Islet precursor cell (in vitro differentiated cells): Measurements from ENCODE around the gene GCLM.
"Not testable (repeated sequence)": the region's sequence is repeated elsewhere in the genome, so short reads cannot be mapped to it uniquely, and the experiment has no call there.

ENCODE experiments used
- DNase-seq: peaks from one replicate; pipeline ENCODE4 v3.0.0-alpha.2; 2018

The GCLM gene

DNA sequence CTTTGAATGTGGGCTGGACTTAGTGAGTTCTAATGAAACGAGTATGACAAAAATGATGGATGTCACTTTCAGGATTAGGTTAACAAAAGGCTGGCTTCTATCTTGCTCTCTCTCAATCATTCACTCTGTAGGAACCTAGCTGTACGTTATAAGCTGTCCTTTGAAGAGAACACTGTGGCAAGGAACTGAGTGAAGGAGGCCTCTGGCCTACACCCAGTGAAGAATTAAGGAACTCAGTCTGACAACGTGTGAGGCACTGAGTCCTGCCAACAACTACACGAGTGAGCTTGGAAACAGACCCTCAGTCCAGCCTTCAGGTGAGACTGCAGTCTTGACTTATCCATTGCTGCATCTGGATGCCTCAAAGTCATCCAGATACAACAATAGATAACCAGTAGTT lies 27.0 kb downstream of the GCLM start:
- DNase-seq: peak; percentile 40

DNA sequence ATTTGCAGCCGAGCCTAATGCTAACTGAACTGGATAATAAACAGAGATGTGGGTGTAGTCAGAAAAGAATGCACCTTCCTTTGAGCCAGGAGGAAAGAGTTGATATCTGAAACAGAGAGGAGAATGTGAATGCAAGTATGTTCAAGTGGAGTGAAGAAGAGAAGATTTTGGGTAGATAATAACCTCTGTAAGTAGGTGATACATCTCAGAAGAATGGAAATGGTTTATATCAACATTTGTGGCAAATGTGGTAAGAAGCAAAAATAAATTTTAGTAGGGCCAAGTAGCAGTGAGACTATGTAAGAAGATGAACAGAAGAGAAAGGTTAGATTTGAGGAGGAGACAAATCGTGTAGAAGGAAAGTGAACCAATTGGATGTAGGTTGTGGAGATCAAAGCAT lies 28.5 kb downstream of the GCLM start:
- no peak for DNase-seq

- DNase-seq: peak; percentile 97
These were observed 30.2 kb downstream of the GCLM start, which contains the start of gene DNTTIP2 for GRCh38 chr1:93878889-93879586. TSS of gene DNTTIP2 (minus strand) at chr1:93879206. CDS start at chr1:93879148, 58 bp downstream.

GRCh38 chr1:93878501-93878888 lies 30.7 kb downstream of the GCLM start:
- DNase-seq: peak; percentile 58

- DNase-seq: no peak
These were observed 31.7 kb downstream of the GCLM start for GRCh38 chr1:93877529-93877928.

DNA sequence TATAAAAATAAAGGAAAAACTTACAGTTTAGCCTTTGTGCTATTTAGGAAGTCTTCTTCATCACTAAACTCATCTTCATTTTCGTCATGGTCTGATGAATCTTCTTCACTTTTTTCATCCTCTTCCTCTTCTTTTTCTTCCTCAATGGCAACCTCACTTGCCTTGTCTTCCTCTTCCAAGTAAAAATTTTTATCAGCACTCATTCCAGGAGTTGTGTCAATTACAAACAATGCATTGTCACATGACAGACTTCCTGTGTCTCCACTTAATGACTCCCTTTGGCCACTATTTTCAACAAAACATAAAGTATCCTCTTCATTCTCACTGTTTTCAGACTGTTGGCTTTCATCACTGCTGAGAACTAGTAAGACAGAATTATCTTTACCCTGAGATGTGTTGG lies 33.0 kb downstream of the GCLM start:
- DNase-seq: no peak

DNA sequence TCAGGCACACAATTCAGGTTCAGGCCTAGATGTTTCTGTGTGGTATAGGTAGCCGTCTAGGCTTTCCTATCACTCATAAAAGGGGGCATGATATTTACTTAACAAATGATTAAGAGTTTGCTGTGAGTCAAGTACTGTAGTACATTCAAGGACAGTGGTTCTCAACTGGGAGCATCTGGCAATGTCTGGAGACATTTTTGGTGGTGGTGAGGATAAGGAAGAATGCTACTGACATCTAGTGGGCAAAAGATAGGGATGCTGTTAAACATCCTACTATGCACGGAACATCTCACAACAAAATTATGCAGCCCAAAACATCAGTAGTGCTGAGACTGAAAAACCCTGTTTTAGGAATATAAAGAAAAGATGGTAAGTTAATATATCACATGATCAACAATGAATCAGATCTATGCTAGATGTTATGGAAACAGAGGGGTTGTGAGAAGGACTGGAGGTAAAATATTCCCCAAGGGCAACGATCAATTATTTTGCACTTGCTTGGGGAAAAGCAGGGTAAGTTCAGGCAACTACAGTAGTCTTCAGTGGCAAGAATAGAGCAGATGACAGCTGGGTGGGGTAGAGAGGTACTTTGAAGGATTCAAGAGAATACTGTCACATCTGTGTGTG lies 35.1 kb downstream of the GCLM start:
- DNase-seq: peak; percentile 51

- no peak for DNase-seq
These were observed 37.9 kb downstream of the GCLM start for GRCh38 chr1:93871366-93871765.

DNA sequence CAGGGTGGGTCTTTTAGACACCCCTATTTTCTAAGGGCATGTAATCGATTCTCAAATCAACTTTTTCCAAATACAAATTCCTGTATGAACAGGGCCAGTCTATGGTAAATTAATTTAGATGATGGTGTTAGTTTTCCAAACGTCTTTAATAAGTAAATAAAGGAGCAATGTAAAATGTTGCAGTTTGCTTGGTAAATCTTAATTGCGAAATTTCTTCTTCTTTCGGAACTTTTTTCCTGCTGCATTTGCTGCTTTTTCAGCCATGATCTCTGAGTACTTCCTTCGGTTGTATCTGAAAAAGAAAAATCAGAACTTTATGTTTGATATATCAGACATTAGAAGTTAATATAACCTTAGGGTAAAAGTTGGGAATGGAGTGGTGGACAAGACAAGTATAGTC lies 39.6 kb downstream of the GCLM start:
- no peak for DNase-seq

- DNase-seq: not testable (repeated sequence)
These were observed 40.7 kb downstream of the GCLM start for GRCh38 chr1:93868492-93868891.

DNA sequence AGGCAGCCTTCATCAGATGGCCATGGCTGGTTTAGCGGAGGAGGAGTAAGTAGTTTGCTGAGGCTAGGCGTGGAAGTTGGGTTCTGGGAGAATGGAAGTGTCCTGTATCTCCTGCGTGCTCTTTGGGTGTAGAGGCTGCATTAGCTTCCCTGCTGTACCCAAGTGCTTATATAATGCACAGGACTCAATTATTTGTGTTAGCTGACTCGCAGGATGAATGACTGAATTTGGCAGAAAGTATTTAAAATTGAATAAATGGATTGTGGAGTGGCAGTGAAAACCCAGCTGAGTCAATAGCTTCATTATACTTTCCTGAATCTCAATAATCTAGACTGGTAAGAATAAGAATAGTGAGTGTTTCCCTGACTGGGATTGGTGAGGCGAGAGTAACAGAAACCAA lies 44.0 kb downstream of the GCLM start:
- no peak for DNase-seq

DNA sequence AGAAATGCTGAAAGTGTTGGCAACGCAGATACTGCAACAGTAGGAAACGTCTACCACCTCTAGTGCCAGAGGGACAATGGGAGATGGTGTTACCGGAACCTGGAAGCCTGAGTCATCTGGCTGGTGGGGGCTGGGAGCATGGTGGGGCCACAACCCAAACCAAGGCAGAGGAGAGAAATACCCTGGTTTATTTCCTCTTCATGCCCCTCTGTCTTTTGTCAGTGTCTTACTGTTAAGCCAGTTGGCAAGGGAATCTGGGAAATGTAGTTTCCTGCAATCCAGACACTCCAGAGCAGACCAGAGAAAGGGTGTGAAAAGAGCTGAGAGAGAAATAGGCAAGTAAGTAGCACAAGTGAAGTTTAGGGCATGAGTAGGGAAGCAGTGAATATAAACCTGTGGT lies 45.1 kb downstream of the GCLM start:
- peak; percentile 50 for DNase-seq

DNA sequence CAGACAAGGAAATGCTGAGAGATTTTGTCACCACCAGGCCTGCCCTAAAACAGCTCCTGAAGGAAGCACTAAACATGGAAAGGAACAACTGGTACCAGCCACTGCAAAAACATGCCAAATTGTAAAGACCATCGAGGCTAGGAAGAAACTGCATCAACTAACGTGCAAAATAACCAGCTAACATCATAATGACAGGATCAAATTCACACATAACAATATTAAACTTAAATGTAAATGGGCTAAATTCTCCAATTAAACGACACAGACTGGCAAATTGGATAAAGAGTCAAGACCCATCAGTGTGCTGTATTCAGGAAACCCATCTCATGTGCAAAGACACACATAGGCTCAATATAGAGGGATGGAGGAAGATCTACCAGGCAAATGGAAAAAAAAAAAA lies 51.6 kb downstream of the GCLM start:
- DNase-seq: not testable (repeated sequence)

GRCh38 chr1:93855983-93856382 lies 53.2 kb downstream of the GCLM start:
- DNase-seq: not testable (repeated sequence)

DNA sequence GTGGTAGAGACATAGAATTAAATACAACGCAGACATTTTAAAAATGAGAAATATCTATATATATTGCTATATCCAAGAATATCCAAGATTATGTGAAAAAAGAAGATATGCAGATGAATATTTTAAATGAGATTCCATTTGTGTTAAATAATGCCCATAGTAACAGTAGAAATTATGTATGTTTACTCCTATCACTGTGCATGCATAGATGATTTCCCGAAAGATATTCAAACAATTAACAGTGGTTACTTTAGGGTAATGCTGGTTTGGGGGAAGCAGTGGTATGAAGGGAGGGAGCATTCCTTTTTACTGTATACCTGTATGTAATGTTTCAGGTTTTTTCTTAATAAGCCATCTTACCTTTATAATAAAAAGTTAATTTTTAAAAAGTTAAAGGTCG lies 55.3 kb downstream of the GCLM start:
- no peak for DNase-seq

- DNase-seq: no peak
These were observed 57.4 kb downstream of the GCLM start for GRCh38 chr1:93851878-93852277.

DNA sequence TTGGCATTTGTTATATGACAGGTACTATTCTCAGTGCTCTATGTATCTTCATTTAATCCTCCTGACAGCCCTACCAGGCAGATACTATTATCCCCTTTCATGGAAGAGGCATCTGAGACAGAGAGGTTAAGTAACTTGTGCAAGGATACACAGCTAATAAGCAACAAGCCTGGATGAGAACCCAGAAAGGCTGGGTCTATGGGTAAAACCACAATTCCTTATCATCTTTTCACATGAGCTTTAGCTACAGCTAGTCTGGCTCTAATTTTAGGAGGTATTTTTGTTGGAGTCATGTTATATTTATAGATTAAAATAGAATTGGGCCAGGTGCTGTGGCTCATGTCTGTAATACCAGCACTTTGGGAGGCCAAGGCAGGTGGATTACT lies 57.9 kb downstream of the GCLM start:
- no peak for DNase-seq

DNA sequence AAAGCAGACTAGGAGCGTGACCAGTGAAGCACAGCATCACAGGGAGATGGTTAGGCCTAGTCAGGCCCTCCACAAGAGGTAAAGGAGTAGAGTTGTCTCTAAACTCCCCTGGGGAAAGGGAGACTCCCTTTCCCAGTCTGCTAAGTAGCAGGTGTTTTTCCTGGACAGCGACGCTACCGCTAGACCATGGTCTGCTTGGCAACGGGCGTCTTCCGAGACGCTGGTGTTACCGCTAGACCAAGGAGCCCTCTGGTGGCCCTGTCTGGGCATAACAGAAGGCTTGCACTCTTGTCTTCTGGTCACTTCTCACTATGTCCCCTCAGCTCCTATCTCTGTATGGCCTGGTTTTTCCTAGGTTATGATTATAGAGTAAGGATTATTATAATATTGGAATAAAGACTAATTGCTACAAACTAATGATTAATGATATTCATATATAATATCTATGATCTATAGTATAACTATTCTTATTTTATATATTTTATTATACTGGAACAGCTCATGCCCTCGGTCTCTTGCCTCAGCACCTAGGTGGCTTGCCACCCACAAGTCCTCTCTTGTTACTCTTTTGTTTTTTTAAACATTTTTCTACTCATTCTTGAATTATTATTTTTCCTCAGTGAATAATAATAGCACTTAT lies 58.4 kb downstream of the GCLM start:
- peak; percentile 74 for DNase-seq

DNA sequence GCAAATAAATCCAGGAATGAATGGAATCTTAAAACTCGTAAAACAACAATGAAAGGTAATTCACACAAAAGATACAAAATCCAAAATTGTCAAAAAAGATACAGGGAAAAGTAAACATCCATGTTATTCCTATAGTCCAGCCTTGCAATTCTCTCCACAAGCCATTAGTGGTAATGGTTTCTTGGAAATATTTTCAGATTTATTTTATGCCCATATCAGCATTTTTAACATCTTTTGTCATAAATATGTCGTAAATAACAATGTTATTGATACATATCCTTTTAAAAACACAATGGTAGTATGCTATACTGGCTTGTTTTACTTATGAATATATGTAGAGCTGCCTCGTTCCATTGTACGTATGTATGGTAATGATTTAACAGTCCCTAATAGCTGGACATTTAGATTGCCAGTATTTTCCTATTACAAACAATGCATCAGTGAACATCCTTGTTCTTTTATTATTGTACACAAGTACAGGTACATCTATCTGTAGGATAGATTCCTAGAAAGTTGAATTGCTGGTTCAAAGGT lies 60.8 kb downstream of the GCLM start:
- DNase-seq: no peak

DNA sequence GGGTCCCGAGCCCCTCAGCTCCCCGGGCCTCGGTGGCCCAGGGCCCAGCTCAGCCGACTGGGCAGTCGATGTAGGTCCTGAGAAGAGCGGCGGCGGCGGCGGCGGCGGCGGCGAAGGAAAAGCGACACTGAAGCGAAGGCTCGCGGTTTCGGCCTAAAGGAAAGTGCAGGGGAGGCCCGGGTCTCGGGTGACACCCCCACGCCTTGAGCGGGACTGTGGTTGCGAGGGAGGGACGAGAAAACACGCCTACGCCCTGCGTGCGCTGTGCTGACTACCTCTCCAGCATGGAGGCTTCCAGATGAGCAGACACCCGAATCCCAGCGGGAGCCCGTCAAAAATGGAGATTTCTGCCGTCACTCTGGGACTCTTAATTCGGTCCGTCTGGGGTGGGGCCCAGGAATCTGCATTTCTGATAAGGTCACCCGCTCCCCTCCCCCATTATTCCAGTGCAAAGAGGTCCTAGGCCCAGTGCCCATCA lies 61.4 kb downstream of the GCLM start:
- peak; percentile 81 for DNase-seq

GRCh38 chr1:93846992-93847810 lies 62.0 kb downstream of the GCLM start:
- peak; percentile 92 for DNase-seq

DNA sequence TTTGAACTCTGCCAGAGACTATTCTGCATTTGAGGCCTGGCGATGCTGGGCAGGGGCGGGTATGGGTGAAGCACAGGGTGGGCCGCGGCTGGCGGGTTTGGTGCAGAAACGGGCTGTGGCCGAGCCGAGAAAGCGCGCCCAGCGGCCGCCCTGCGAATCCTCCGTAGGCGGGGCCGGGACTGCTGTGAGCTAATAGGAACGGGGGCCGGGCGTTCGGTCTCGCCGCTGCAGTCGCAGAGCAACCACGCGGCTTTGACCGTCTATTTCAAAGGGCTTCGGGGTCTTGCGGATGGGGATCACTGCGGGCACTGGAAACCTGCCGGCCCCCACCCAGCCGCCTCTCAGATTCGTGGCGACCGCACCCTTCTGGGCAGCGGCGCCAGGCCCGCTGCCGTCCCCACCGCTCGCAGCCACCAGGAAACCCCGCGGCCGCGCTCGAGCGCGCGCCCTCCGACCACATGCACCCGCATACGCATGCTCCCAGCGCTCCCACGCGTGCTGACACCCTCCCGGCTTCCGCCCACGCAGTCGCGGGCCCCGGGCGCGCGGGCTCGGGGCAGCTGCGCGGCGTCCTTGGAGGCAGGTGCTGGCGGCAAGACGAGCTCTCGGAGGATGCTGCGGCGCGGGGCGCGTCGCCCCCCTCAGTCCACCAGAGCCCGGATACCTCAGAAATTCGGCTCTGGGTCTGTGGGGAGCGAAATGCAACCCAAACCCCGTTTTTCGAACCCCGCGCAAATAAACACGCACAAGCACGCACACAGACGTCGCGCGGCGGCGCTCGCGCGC lies 62.8 kb downstream of the GCLM start:
- DNase-seq: peak; percentile 94
